ENCODE measurements around the gene FSTL1.

The FSTL1 gene

GRCh38 chr3:120393243-120393642 is 57.5 kb downstream of the FSTL1 start:
- Histone ChIP-seq H3K27ac (ENCODE audit: extremely low read depth, low read depth, low read length) (no peak overlapping the region), H3K4me3 (ENCODE audit: low read depth, low read length) (no peak overlapping the region), H3K36me3 (ENCODE audit: control insufficient read depth in 2 of 2, insufficient read depth in 1 of 2, low read length in 2 of 2) (peaks cover 3 to 46% of the 10 kb centered on the region in 2 experiments; a peak in 1 of 3 replicates), H3K9me3 (ENCODE audit: control insufficient read depth, insufficient read depth, low read depth, low read length) (no peaks in the 10 kb centered on the region), H3K4me1 (ENCODE audit: control insufficient read depth, insufficient read depth, low read length) (no peaks in the 10 kb centered on the region)
- POLR2A ChIA-PET: no interaction called here
- TF ChIP-seq ZNF843 (tag by site-specific recombination; IDR thresholded peaks at IDR 0.05) (no peak), PBX3 (CRISPR knock-in tag; IDR thresholded peaks at IDR 0.05) (no peak), ZSCAN5A (tag by site-specific recombination; IDR thresholded peaks at IDR 0.05) (no peak), ZBTB21 (tag by site-specific recombination; IDR thresholded peaks at IDR 0.05) (no peak), ZNF148 (tag by site-specific recombination; IDR thresholded peaks at IDR 0.05; ENCODE audit: borderline replicate concordance) (no peak), ZNF830 (tag by site-specific recombination; IDR thresholded peaks at IDR 0.05; ENCODE audit: low read depth) (no peak)
- CTCF ChIA-PET: interaction anchor here (0.9 kb wide), 1 partner anchor 23 kb away, joined by 3 read pairs; no protein-coding TSS in a partner anchor

GRCh38 chr3:120382941-120383447 is 67.8 kb downstream of the FSTL1 start:
- TF ChIP-seq ZNF37A (tag by site-specific recombination; IDR thresholded peaks at IDR 0.05) (no peak), HOXD13 (CRISPR knock-in tag; IDR thresholded peaks at IDR 0.05; ENCODE audit: borderline replicate concordance) (no peak), ZNF174 (tag by site-specific recombination; IDR thresholded peaks at IDR 0.05) (no peak), ZNF114 (tag by site-specific recombination; IDR thresholded peaks at IDR 0.05) (no peak), ZNF211 (tag by site-specific recombination; IDR thresholded peaks at IDR 0.05; ENCODE audit: low read depth) (no peak), BCL11B (tag by site-specific recombination; IDR thresholded peaks at IDR 0.05; ENCODE audit: low read depth) (no peak), EGR2 (tag by site-specific recombination; IDR thresholded peaks at IDR 0.05; ENCODE audit: low read depth) (no peak), ZNF510 (tag by site-specific recombination; IDR thresholded peaks at IDR 0.05; ENCODE audit: insufficient replicate concordance) (no peak), ZNF843 (tag by site-specific recombination; IDR thresholded peaks at IDR 0.05) (no peak), ZXDB (tag by site-specific recombination; IDR thresholded peaks at IDR 0.05) (no peak), ZNF16 (tag by site-specific recombination; IDR thresholded peaks at IDR 0.05; ENCODE audit: low read depth) (no peak), ZNF580 (tag by site-specific recombination; IDR thresholded peaks at IDR 0.05) (no peak), ZNF571 (tag by site-specific recombination; IDR thresholded peaks at IDR 0.05) (no peak), ZNF175 (tag by site-specific recombination; IDR thresholded peaks at IDR 0.05) (no peak), ZNF18 (tag by site-specific recombination; IDR thresholded peaks at IDR 0.05) (no peak), ZNF518A (tag by site-specific recombination; conservative IDR thresholded peaks at IDR 0.05; ENCODE audit: low read depth) (no peak)
- Histone ChIP-seq H3K27ac (ENCODE audit: extremely low read depth, low read depth, low read length) (no peak overlapping the region), H3K4me3 (ENCODE audit: low read depth, low read length) (no peak overlapping the region), H3K36me3 (ENCODE audit: control insufficient read depth in 2 of 2, insufficient read depth in 1 of 2, low read length in 2 of 2) (no peaks in the 10 kb centered on the region), H3K4me1 (ENCODE audit: control insufficient read depth, insufficient read depth, low read length) (no peaks in the 10 kb centered on the region), H3K9me3 (ENCODE audit: control insufficient read depth, insufficient read depth, low read depth, low read length) (no peaks in the 10 kb centered on the region)
- ChIA-PET POLR2A (interaction anchor here (0.6 kb wide), 1 partner anchor 282 kb away, joined by 4 read pairs; no protein-coding TSS in a partner anchor), CTCF (interaction anchor here (1.0 kb wide), 1 partner anchor 138 kb away, joined by 3 read pairs; no protein-coding TSS in a partner anchor)
